HL-60 (cell line): Measurements from ENCODE around the gene SYNJ1.

Source experiments
- DNase-seq, 2 experiments: peaks; one replicate each; pipeline ENCODE4 v3.0.0-alpha.2; 2010 to 2020; ENCODE audit warnings: low read depth in 1 of 2, low spot score in 1 of 2
- H3K27ac ChIP-seq: fragments of 250-450 bp; sonication (Bioruptor Pico); replicated peaks from 2 replicates; pipeline ENCODE4 v1.5.1; 2020; ENCODE audit warnings: mild to moderate bottlenecking, moderate library complexity
- H3K27me3 ChIP-seq: fragments of 250-450 bp; sonication (Bioruptor Pico); 2 replicates; pipeline ENCODE4 v1.5.1; 2021; ENCODE audit warnings: mild to moderate bottlenecking, moderate library complexity; ENCODE audit not compliant: insufficient read depth, poor library complexity, severe bottlenecking
- H3K4me3 ChIP-seq: replicated peaks from 2 replicates; pipeline ENCODE4 v1.5.1; 2011; ENCODE audit warnings: mild to moderate bottlenecking, control low read depth, low read length; ENCODE audit not compliant: insufficient read depth
- CTCF ChIP-seq: IDR thresholded peaks from one replicate; pipeline ENCODE4 v1.5.1; 2011; ENCODE audit warnings: low read length, control low read depth, inconsistent platforms; ENCODE audit not compliant: insufficient read depth
- GABPA ChIP-seq: IDR thresholded peaks from 2 replicates; pipeline ENCODE4 v1.6.1; 2012; ENCODE audit warnings: low read depth
- POLR2AphosphoS5 ChIP-seq: IDR thresholded peaks from 2 replicates; pipeline ENCODE4 v1.6.1; 2012; ENCODE audit warnings: low read depth
- REST ChIP-seq: IDR thresholded peaks from 2 replicates; pipeline ENCODE4 v1.6.1; 2012; ENCODE audit warnings: low read depth; ENCODE audit not compliant: insufficient replicate concordance
- SPI1 ChIP-seq: IDR thresholded peaks from 2 replicates; pipeline ENCODE4 v1.6.1; 2012; ENCODE audit warnings: low read depth, mild to moderate bottlenecking, borderline replicate concordance

Gene SYNJ1

GRCh38 chr21:32658524-32658923, 69.3 kb downstream of the SYNJ1 start:
- DNase-seq: no peak
- TF ChIP-seq POLR2AphosphoS5: no peak
- Histone ChIP-seq H3K27ac (no peak overlapping the region), H3K4me3 (no peak overlapping the region), H3K27me3 (no peaks in the 10 kb centered on the region)

GRCh38 chr21:32653326-32653901, 74.4 kb downstream of the SYNJ1 start:
- peak; percentile 7 to 29 for DNase-seq
- Histone ChIP-seq H3K27ac (no peak overlapping the region), H3K4me3 (no peak overlapping the region), H3K27me3 (no peaks in the 10 kb centered on the region)
- TF ChIP-seq SPI1 (no peak), CTCF (peak; percentile 59)

GRCh38 chr21:32648165-32648564, 79.6 kb downstream of the SYNJ1 start:
- Histone ChIP-seq H3K27me3 (no peaks in the 10 kb centered on the region), H3K27ac (no peak overlapping the region), H3K4me3 (no peak overlapping the region)
- DNase-seq: no peak
- TF ChIP-seq POLR2AphosphoS5 (no peak), REST (no peak)

GRCh38 chr21:32645261-32646182, 82.3 kb downstream of the SYNJ1 start:
- Histone ChIP-seq H3K4me3 (no peak overlapping the region), H3K27ac (no peak overlapping the region), H3K27me3 (no peaks in the 10 kb centered on the region)
- TF ChIP-seq CTCF (no peak), GABPA (no peak)
- no peak for DNase-seq

GRCh38 chr21:32641710-32642698, 85.8 kb downstream of the SYNJ1 start:
- Histone ChIP-seq H3K4me3 (no peak overlapping the region), H3K27me3 (no peaks in the 10 kb centered on the region), H3K27ac (no peak overlapping the region)
- DNase-seq: no peak
- TF ChIP-seq POLR2AphosphoS5: no peak
- no peak for TF ChIP-seq SPI1
- no peak for TF ChIP-seq REST
- no peak for TF ChIP-seq GABPA
- no peak for TF ChIP-seq CTCF
